Mucosa of descending colon (tissue), 3 donors: ENCODE results near the gene JAM3. TPM values are rescaled to one million over a fixed set of nuclear protein-coding genes. Genes with fewer than 3 reads are reported as not detected.
"Not testable (repeated sequence)": the region's sequence is repeated elsewhere in the genome, so short reads cannot be mapped to it uniquely, and the experiment has no call there.

ENCODE experiments used
- ATAC-seq: fragments of 200-7000 bp; cut with Tn5 transposase; one replicate; pipeline ENCODE4 v1.9.1; 2020; ENCODE audit warnings: mild to moderate bottlenecking, moderate library complexity
- DNase-seq, 3 donors: peaks; one replicate each; pipeline ENCODE4 v3.0.0-alpha.2; 2020
- H3K36me3 ChIP-seq: fragments of 200-600 bp; one replicate; pipeline ENCODE4 v1.8.0; 2021; ENCODE audit warnings: low read depth, mild to moderate bottlenecking
- H3K4me1 ChIP-seq: fragments of 200-600 bp; one replicate; pipeline ENCODE4 v1.8.0; 2021; ENCODE audit warnings: low read depth, mild to moderate bottlenecking
- H3K4me3 ChIP-seq: fragments of 200-600 bp; one replicate; pipeline ENCODE4 v1.8.0; 2021; ENCODE audit warnings: mild to moderate bottlenecking
- H3K9me3 ChIP-seq: fragments of 200-600 bp; one replicate; pipeline ENCODE4 v1.8.0; 2021; ENCODE audit warnings: mild to moderate bottlenecking
- intact Hi-C, 2 donors: fragments of 100-400 bp; cut with DNase I in 1 of 2; cut with micrococcal nuclease in 1 of 2; formaldehyde crosslinking; loops; one replicate each; pipeline versions ENCODE4 v1.11.0 to v1.11.1; 2022; cut with DNase I, micrococcal nuclease
- total RNA-seq, 3 donors: library from RNA; stranded (reverse); fragmentation: NEBNext Ultra II Directional in 2 of 3; extraction: Animal tissue kit (Norgen Biotek cat#: 25700) in 2 of 3; gene quantifications; one replicate each; pipeline versions ENCODE4 v1.2.1 to v1.2.4, GENCODE V29; 2021 to 2023
- TF ChIP-seq, protein P1 (sequence below): fragments of 200-600 bp; IDR thresholded peaks from one replicate; pipeline ENCODE4 v1.8.0; 2022; ENCODE audit warnings: antibody characterized with exemption, mild to moderate bottlenecking
- donor health status: DM: no; HTN: no; CAD: no; lungs with moderate emphysema.
- donor health status: DM: no; HTN: no; CAD: no.
- donor health status: DM: no; HTN: yes; CAD: no.

Gene JAM3
- total RNA-seq, 3 donors from 2014 or later, result 5.4 to 62.7 (median 5.5) TPM

GRCh38 chr11:134110252-134110815 lies 41.5 kb downstream of the JAM3 start:
- Histone ChIP-seq H3K36me3 (no peaks in the 10 kb centered on the region), H3K9me3 (peaks cover 4% of the 10 kb centered on the region), H3K4me1 (no peaks in the 10 kb centered on the region), H3K4me3 (no peak overlapping the region)
- intact Hi-C loops, result no loop called here
- no peak for ATAC-seq
- no peak for DNase-seq
- TF ChIP-seq, protein P1, sequence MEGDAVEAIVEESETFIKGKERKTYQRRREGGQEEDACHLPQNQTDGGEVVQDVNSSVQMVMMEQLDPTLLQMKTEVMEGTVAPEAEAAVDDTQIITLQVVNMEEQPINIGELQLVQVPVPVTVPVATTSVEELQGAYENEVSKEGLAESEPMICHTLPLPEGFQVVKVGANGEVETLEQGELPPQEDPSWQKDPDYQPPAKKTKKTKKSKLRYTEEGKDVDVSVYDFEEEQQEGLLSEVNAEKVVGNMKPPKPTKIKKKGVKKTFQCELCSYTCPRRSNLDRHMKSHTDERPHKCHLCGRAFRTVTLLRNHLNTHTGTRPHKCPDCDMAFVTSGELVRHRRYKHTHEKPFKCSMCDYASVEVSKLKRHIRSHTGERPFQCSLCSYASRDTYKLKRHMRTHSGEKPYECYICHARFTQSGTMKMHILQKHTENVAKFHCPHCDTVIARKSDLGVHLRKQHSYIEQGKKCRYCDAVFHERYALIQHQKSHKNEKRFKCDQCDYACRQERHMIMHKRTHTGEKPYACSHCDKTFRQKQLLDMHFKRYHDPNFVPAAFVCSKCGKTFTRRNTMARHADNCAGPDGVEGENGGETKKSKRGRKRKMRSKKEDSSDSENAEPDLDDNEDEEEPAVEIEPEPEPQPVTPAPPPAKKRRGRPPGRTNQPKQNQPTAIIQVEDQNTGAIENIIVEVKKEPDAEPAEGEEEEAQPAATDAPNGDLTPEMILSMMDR, result no peak

GRCh38 chr11:134113787-134114186 lies 44.9 kb downstream of the JAM3 start:
- H3K9me3 ChIP-seq, H3K4me3 ChIP-seq, ATAC-seq, DNase-seq, intact Hi-C loops, H3K36me3 ChIP-seq, H3K4me1 ChIP-seq: not testable (repeated sequence)

DNA sequence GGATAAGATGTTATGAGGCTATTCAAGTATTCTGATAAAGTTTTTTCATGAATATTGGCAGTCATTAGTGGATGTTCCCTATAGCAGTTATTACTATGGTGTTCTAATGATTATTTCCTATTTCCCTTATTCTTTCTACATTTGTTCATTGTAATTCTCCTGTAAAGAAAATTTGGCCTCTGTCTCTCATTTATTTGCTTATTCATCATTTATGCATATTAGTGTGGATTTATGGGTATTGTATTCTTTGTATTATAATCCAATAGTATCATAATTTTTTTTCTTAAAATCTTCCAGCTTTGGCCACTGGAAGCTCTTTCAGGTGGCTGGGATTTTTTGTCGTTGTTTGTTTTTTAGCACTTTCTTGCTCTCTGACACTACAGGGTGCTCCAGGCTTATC lies 47.3 kb downstream of the JAM3 start:
- TF ChIP-seq, protein P1, result no peak
- no peak for DNase-seq

GRCh38 chr11:134118006-134118405 lies 49.1 kb downstream of the JAM3 start:
- H3K9me3 ChIP-seq, result no peaks in the 10 kb centered on the region
- ATAC-seq, result no peak
- H3K4me1 ChIP-seq, result no peaks in the 10 kb centered on the region

More for the DNA sequence above, 47.3 kb downstream of the JAM3 start:
- no peak for ATAC-seq
- intact Hi-C loops, result no loop called here
- Histone ChIP-seq H3K36me3 (no peaks in the 10 kb centered on the region), H3K4me1 (no peaks in the 10 kb centered on the region), H3K9me3 (no peaks in the 10 kb centered on the region), H3K4me3 (no peak overlapping the region)

GRCh38 chr11:134119094-134119493 lies 50.2 kb downstream of the JAM3 start:
- no peak overlapping the region for H3K4me3 ChIP-seq
- TF ChIP-seq, protein P1, result no peak
- DNase-seq (no peak), ATAC-seq (no peak)
- no peaks in the 10 kb centered on the region for H3K9me3 ChIP-seq
- intact Hi-C loops, result no loop called here
- H3K4me1 ChIP-seq, result no peaks in the 10 kb centered on the region
- H3K36me3 ChIP-seq, result no peaks in the 10 kb centered on the region

More at GRCh38 chr11:134118006-134118405, 49.1 kb downstream of the JAM3 start:
- H3K4me3 ChIP-seq, result no peak overlapping the region
- intact Hi-C loops, result no loop called here
- no peaks in the 10 kb centered on the region for H3K36me3 ChIP-seq
- no peak for DNase-seq
- TF ChIP-seq, protein P1, result no peak

GRCh38 chr11:134120143-134120850 lies 51.4 kb downstream of the JAM3 start:
- intact Hi-C loops, result no loop called here

More at GRCh38 chr11:134120143-134120850, 51.4 kb downstream of the JAM3 start:
- H3K4me1 ChIP-seq, result no peaks in the 10 kb centered on the region
- H3K4me3 ChIP-seq, result no peak overlapping the region
- no peaks in the 10 kb centered on the region for H3K9me3 ChIP-seq
- peak; percentile 47 for ATAC-seq
- DNase-seq, result peak in 2 of 3 donors; percentile 29 to 49
- no peaks in the 10 kb centered on the region for H3K36me3 ChIP-seq
- TF ChIP-seq, protein P1, result no peak
